ENCODE measurements around the gene ACLY.

The ACLY gene

GRCh38 chr17:41912925-41913324 is 5.8 kb downstream of the ACLY start:
- Histone ChIP-seq H3K27me3 (ENCODE audit: insufficient read depth, low read depth, severe bottlenecking) (no peaks in the 10 kb centered on the region), H3K27ac (peak overlapping the region; percentile 37), H3K9me3 (ENCODE audit: severe bottlenecking) (no peaks in the 10 kb centered on the region), H3K4me3 (ENCODE audit: low read depth, low read length) (no peak overlapping the region), H3K36me3 (peaks cover 99% of the 10 kb centered on the region)
- no peak for DNase-seq
- TF ChIP-seq CTCF (IDR thresholded peaks at IDR 0.05; ENCODE audit: low read depth, low read length): peak; percentile 39; the same call in 1 of the 2 replicates

GRCh38 chr17:41910701-41911391 is 7.9 kb downstream of the ACLY start:
- TF ChIP-seq CTCF (IDR thresholded peaks at IDR 0.05; ENCODE audit: low read depth, low read length): 0 out of 2 replicates have a peak, but pooled peaks have one; percentile 5
- Histone ChIP-seq H3K9me3 (ENCODE audit: severe bottlenecking) (no peaks in the 10 kb centered on the region), H3K27ac (peak overlapping the region; percentile 93), H3K36me3 (peaks cover 95% of the 10 kb centered on the region), H3K27me3 (ENCODE audit: insufficient read depth, low read depth, severe bottlenecking) (no peaks in the 10 kb centered on the region), H3K4me3 (ENCODE audit: low read depth, low read length) (no peak overlapping the region)
- DNase-seq: peak; percentile 95

- no peak for TF ChIP-seq CTCF (IDR thresholded peaks at IDR 0.05; ENCODE audit: low read depth, low read length)
- Histone ChIP-seq H3K27ac (peak overlapping the region; percentile 93), H3K4me3 (ENCODE audit: low read depth, low read length) (no peak overlapping the region), H3K9me3 (ENCODE audit: severe bottlenecking) (no peaks in the 10 kb centered on the region), H3K36me3 (peaks cover 94% of the 10 kb centered on the region), H3K27me3 (ENCODE audit: insufficient read depth, low read depth, severe bottlenecking) (no peaks in the 10 kb centered on the region)
- DNase-seq: peak; percentile 56
Observed at GRCh38 chr17:41909088-41909487, 9.7 kb downstream of the ACLY start.

- Histone ChIP-seq H3K9me3 (ENCODE audit: severe bottlenecking) (no peaks in the 10 kb centered on the region), H3K27me3 (ENCODE audit: insufficient read depth, low read depth, severe bottlenecking) (no peaks in the 10 kb centered on the region), H3K27ac (peak overlapping the region; percentile 93), H3K4me3 (ENCODE audit: low read depth, low read length) (peak overlapping the region; percentile 29), H3K36me3 (peaks cover 92% of the 10 kb centered on the region)
- no peak for TF ChIP-seq CTCF (IDR thresholded peaks at IDR 0.05; ENCODE audit: low read depth, low read length)
- peak; percentile 96 for DNase-seq
Observed at GRCh38 chr17:41907633-41908539, 10.9 kb downstream of the ACLY start.

- Histone ChIP-seq H3K9me3 (ENCODE audit: severe bottlenecking) (no peaks in the 10 kb centered on the region), H3K4me3 (ENCODE audit: low read depth, low read length) (peak overlapping the region; percentile 29), H3K27ac (peak overlapping the region; percentile 93), H3K27me3 (ENCODE audit: insufficient read depth, low read depth, severe bottlenecking) (no peaks in the 10 kb centered on the region), H3K36me3 (peaks cover 92% of the 10 kb centered on the region)
- peak; percentile 95 for DNase-seq
- TF ChIP-seq CTCF (IDR thresholded peaks at IDR 0.05; ENCODE audit: low read depth, low read length): no peak
Observed at GRCh38 chr17:41907185-41907556, 11.6 kb downstream of the ACLY start.
